Measurements from ENCODE around the gene NLRC5.
A peak's percentile ranks its signal among the peaks of the same experiment; 100 is the strongest.
"Not testable (repeated sequence)": the region's sequence is repeated elsewhere in the genome, so short reads cannot be mapped to it uniquely, and the experiment has no call there.

Gene NLRC5

DNA sequence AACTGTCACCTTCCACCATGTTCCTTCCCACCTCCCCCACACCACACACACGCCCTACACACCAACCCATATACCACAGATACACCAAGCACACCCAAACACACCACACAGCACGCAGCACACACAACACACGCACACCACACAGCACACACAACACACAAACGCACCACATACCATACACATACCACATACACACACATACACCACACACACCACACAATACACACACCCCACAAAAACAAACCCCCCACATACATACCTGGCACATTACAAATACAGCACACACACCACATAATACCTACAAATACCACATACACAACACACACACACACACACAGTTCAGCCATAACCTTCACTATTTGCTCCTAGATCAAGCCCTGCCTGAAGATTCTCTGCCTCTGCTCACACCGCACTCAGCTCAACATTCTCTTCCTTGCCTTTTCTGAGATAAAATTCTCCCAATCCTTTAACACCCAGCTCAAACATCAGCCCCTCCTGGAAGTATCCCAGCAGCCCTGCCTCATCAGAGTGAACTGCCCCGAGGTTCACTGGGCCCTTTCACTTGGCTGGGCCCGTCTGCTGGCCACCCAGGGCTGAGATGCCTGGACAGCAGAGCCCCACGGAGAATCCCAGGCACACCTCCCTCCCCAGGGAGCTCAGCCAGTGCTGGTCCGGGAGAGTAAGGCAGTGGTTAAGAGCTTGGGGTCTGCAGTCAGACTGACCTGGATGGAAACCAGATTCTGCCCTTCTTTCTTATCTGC, 71.1 kb downstream of the NLRC5 start:
- DNase-seq (ENCODE audit: low spot score), result no peak
- no peak overlapping the region for H3K4me3 ChIP-seq
- TF ChIP-seq, protein P1, sequence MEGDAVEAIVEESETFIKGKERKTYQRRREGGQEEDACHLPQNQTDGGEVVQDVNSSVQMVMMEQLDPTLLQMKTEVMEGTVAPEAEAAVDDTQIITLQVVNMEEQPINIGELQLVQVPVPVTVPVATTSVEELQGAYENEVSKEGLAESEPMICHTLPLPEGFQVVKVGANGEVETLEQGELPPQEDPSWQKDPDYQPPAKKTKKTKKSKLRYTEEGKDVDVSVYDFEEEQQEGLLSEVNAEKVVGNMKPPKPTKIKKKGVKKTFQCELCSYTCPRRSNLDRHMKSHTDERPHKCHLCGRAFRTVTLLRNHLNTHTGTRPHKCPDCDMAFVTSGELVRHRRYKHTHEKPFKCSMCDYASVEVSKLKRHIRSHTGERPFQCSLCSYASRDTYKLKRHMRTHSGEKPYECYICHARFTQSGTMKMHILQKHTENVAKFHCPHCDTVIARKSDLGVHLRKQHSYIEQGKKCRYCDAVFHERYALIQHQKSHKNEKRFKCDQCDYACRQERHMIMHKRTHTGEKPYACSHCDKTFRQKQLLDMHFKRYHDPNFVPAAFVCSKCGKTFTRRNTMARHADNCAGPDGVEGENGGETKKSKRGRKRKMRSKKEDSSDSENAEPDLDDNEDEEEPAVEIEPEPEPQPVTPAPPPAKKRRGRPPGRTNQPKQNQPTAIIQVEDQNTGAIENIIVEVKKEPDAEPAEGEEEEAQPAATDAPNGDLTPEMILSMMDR (IDR thresholded peaks at IDR 0.05), result no peak
- H3K27ac ChIP-seq, result peak overlapping the region; percentile 87 to 91

DNA sequence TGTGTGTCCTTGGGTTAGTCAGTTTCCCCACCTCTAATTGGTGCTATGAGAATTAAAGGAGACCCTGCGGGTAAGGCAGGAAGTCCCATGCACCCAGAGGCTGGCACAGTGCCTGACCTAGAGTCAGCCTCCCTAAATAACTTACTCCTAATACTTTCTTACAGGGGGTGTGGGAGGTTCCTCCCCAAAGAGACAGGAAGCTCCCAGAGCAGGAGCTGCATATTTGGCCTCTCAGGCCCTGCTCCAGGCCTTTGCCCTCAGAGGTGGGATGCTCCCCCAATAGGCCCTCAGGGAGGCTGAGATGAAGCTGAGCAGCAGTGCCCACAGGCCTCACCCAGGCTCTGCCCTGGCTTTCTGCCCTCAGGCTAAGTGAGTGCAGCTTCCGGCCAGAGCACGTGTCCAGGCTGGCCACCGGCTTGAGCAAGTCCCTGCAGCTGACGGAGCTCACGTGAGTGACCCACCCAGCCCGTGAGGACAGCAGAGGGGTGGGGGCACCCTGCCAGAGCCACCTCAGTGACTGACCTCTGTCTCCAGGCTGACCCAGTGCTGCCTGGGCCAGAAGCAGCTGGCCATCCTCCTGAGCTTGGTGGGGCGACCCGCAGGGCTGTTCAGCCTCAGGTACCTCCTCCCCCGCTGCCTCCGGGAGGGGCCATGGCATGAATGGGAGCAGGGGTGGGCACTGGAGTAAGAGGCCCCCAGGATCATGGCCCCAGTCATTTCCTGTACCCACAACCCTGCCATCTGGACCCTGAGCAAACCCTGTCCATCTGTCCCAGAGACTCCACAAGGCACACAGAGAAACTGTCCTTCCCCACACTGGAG, 71.9 kb downstream of the NLRC5 start:
- Histone ChIP-seq H3K27ac (peak overlapping the region; percentile 87 to 91), H3K4me3 (no peak overlapping the region)
- DNase-seq (ENCODE audit: low spot score), result peak; percentile 92
- TF ChIP-seq, protein P1 (IDR thresholded peaks at IDR 0.05), result no peak

DNA sequence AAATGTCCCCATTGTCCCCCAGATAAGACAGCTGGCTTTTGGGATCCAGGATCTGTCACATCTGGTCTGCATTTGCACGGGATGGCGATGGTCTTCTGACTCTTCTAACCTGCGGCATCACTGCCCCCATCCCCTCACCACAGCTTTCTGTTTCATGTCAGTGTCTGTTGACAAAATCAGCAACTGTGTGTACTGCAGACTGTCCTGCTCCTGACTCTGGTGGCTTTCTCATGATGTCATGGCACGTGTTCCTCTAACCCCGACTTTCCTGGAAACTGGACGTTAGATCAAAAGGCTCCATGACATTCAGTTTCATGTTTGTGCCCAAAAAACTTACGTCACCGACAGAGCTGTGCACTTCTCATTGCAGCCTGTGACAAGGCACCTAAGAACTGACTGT, 73.0 kb downstream of the NLRC5 start:
- DNase-seq (ENCODE audit: low spot score), result no peak
- peak overlapping the region; percentile 26 to 91 for H3K27ac ChIP-seq
- TF ChIP-seq, protein P1 (IDR thresholded peaks at IDR 0.05), result no peak
- no peak overlapping the region for H3K4me3 ChIP-seq

DNA sequence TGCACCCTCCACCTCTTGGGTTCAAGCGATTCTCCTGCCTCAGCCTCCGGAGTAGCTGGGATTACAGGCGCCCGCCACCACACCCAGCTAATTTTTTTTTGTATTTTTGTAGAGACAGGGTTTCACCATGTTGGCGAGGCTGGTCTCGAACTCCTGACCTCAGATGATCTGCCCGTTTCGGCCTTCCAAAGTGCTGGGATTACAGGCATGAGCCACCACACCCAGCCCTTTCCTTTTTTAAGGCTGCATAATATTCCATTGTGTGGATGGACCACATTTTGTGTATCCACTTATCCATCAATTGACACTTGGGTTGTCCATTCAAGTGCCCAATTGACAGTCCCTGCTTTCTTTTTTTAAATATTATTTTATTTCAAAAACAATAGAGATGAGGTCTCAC, 73.8 kb downstream of the NLRC5 start:
- H3K27ac ChIP-seq; H3K4me3 ChIP-seq; DNase-seq (ENCODE audit: low spot score): not testable (repeated sequence)

DNA sequence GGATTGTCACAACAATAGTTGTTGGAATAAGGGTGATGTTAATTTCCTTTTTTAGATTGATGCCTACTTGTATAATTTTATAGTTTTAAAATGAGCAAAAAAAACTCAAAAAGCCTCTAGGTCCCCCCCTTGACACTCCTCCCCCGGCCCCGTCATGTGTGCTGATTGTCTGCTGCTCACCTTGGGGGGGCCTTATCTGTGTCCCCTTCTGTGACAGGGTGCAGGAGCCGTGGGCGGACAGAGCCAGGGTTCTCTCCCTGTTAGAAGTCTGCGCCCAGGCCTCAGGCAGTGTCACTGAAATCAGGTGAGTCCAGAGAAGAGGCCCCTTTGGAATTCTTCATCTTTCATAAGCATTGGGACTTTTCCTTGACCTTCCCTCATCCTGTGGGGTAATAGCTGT, 75.6 kb downstream of the NLRC5 start:
- no peak overlapping the region for H3K27ac ChIP-seq
- DNase-seq (ENCODE audit: low spot score), result no peak
- TF ChIP-seq, protein P1 (IDR thresholded peaks at IDR 0.05), result no peak
- no peak overlapping the region for H3K4me3 ChIP-seq

DNA sequence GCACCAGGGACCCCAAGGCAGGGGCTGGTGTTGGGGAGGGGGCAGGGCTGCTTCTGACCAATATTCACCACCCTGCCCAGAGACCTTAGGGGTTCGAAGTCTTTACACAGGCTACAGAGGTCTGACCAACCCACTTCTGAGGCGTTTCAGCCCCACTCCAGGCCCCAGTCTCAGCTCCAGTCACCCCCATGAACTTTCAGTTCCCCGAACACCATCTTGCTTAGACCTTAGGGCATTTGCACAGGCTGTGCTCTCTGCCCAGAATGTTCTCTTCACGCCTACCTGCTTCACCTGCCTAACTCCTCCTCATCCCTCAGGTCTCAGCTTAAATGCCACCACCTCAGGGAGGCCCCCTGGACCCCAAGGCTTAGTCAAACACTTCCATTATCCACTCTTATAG, 77.3 kb downstream of the NLRC5 start:
- H3K27ac ChIP-seq, result no peak overlapping the region
- no peak for DNase-seq (ENCODE audit: low spot score)
- TF ChIP-seq, protein P1 (IDR thresholded peaks at IDR 0.05), result no peak
- no peak overlapping the region for H3K4me3 ChIP-seq

DNA sequence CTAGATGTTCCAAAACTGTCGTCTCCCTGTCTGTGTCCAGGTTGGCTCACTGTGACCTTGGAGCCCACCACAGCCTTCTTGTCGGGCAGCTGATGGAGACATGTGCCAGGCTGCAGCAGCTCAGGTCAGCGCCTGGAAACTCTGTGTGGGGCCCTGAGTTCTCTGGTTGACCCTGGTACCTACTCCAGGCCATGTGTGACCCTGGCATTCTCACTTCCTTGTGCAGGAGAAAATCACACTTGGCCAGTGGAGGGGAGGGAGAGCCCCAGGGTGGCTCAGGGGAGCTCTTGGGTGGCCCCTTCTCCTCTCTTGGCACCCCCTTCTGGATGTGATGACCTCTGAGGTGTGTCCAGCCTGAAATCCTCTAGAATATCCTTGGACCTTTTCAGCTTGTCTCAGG, 78.0 kb downstream of the NLRC5 start:
- TF ChIP-seq, protein P1 (IDR thresholded peaks at IDR 0.05), result no peak
- H3K4me3 ChIP-seq, result no peak overlapping the region
- no peak for DNase-seq (ENCODE audit: low spot score)
- H3K27ac ChIP-seq, result no peak overlapping the region

Measured in coronary artery (tissue), 2 donors.